ENCODE results near the gene TUBA4A.

DNA sequence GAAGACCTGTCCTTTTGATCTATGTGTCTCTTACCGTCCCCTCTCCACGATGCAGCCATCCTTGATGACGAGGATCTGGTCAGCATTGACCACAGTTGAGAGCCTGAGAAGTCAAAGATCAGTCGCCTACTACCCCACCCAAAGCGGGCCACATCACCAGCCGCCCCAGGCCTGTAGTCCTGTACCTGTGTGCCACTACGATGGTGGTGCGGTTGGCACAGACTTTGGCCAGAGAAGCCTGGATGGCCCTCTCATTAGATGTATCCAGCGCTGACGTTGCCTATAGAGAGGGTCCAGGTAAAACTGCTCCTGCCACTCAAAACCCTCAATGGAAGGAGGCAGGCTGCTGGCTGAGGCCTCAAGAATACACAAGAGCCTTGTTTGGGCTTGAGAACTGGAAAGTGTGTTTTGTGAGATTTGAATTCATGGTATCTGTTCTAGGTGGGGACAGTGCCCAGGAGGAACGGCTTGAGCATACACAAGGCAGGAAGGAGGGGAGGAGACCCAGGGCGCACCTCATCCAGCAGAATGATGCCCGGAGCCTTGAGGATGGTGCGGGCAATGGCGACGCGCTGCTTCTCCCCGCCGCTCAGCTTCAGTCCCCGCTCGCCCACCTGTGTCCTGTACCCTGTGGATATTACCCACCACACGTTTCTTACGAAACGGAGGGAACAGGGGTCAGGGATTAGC lies 43.4 kb downstream of the TUBA4A start:
- TF ChIP-seq, protein P1, sequence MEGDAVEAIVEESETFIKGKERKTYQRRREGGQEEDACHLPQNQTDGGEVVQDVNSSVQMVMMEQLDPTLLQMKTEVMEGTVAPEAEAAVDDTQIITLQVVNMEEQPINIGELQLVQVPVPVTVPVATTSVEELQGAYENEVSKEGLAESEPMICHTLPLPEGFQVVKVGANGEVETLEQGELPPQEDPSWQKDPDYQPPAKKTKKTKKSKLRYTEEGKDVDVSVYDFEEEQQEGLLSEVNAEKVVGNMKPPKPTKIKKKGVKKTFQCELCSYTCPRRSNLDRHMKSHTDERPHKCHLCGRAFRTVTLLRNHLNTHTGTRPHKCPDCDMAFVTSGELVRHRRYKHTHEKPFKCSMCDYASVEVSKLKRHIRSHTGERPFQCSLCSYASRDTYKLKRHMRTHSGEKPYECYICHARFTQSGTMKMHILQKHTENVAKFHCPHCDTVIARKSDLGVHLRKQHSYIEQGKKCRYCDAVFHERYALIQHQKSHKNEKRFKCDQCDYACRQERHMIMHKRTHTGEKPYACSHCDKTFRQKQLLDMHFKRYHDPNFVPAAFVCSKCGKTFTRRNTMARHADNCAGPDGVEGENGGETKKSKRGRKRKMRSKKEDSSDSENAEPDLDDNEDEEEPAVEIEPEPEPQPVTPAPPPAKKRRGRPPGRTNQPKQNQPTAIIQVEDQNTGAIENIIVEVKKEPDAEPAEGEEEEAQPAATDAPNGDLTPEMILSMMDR (IDR thresholded peaks at IDR 0.05) = no peak
- no peak for TF ChIP-seq ZFX (IDR thresholded peaks at IDR 0.05; ENCODE audit: borderline replicate concordance)
